HG03457 (cell line): Measurements from ENCODE around the gene SLC29A3.
"Not testable (repeated sequence)": the region's sequence is repeated elsewhere in the genome, so short reads cannot be mapped to it uniquely, and the experiment has no call there.

Source experiments
- ATAC-seq: cut with Tn5 transposase; IDR thresholded peaks from one replicate; pipeline ENCODE4 v1.9.1; 2021; ENCODE audit warnings: moderate number of reproducible peaks; ENCODE audit not compliant: unreplicated experiment

The SLC29A3 gene

DNA sequence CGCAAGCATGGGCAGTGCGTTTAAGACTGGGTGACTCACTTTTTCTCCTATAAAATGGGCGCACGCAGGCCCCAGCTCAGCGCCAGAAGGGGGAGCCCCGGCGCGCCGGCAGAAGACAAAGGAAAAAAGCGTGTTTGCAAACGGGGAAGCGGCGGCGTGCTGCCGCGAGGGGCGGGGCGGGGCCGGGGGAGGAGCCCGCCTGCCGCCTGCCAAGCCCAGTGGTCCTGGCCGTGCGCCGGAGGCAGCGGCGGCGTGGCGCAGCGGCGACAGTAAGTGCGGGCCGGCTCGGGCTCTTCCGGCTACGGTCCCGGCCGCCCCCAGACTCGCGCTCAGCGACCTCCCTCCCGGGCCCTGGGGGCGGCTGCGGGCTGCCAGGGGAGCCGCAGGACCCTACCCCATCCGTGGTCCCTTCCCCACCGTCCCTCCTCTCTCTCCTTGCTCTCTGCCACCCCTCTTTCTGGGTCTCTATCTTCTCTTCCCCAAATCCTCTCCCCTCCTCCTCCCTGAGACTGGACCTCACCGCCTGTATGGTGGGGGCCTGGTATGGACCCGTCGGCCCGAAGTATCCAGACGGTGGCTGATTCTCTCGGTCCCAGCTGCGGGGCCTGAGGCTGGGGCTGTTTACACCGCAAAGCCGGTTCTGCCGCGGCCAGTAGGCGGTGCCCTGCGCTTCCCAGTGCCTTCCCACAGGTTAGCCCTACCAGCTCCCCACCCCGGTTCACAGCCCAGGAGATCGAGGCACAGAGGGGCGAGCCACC, at the start of gene SLC29A3:
Gene SLC29A3 (plus strand): TSS at position 218 of the 758 bp plus-strand sequence. CDS start 51 bp downstream, at position 269.
- peak; percentile 71 for ATAC-seq

DNA sequence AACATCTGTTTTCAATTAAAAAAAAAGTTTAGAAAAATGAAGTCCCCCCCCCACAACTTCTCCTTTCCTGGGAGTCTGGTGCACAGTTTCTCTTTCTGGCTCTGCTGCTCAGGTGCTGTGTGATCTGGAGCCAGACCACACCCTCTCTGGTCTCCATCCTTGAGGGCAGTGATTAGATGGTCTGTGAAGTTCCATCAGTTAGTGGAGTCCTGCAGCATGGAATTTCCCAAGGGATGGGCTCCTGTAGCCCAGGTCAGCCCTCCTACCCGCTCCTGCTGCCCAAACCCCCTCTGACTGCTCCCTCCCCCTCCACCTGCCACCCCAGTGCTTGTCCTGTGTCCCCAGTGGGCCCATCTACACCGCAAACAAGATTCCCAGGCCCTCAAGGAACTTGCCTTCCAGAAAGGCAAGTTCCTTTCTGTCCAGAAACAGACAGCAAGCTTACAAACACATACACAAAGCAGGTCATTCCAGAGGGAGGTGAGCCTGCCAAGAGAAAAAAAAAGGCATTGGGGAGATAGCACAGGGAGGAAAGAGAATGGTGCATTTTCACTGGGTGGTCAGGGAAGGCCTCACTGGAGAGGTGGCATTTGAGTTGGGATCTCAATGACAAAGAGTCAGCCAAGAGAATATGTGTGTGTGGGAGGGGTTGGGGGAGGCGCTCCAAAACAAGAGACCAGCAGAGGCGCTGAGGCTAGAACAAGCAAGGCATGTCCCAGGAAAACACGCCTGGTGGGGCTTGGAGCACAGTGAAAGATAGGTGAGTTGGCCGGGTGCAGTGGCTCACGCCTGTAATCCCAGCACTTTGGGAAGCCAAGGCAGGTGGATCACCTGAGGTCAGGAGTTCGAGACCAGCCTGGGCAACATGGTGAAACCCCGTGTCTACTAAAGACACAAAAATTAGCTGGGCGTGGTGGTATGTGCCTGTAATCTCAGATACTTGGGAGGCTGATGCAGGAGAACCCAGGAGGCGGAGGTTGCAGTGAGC, 49.5 kb upstream of the SLC29A3 start:
- no peak for ATAC-seq

DNA sequence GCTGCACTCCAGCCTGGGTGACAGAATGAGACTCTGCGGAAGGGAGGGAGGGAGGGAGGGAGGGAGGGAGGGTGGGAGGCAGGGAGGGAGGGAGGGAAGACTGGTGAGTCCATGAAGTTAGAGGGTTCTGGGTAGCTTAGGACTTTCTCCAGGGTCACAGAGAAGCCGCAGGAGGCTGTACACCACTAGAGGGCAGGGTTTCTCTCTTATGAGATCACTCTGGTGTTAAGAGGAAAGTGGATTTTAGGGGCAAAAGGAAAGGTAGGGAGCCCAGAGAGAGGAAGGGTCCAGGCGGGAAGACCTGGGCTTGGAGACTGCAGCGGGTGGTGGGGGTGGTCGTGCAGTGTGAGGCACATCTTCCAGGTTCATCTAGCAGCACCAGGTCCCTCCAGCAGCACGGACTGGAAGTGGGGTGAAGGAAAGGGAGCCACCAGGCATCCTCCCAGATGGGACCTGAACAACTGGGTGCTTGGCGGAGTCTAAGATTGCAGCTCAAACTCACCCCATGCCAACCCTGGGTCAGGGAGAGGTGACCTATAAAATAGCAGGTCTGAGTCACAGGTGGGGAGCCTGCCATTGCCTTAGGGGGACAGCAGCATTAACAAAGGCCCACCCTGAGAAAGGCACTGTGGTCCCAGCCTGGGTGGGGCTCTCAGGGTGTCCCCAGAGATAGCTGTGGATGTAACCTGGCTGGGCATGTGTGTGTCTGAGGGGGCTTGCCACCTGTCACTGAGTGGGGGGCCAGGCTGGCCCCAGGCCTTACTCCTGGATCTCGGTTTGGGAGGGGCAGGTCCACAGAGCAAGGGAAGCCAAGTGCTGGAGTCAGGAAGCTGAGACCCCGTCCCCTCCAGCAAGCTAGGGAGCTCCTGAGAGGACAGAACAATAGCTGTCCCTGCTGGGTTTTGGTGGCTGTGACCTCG, 48.5 kb upstream of the SLC29A3 start:
- ATAC-seq: no peak

DNA sequence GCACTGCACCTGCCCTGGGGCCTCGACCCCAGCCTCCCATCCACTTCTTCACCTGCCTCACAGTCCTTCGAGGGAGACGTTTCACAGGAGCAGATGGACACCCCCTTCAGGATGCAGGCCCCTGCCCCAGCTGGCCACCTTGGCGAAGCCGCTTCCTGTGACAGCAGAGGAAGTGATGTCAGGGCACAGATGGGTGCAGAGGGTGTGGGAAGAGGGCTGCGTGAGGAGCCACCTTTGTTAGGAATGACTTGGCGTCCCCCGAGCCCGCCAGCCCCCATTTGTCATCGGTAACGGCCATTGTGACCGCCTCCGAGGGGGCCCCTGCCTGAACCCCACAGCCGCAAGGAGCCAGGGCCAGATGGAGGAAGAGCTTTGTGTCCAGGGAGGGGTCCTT, 47.4 kb upstream of the SLC29A3 start:
- no peak for ATAC-seq

- ATAC-seq: no peak
Measured at GRCh38 chr10:71272056-71272771, 46.8 kb upstream of the SLC29A3 start.

GRCh38 chr10:71272974-71273373, 46.1 kb upstream of the SLC29A3 start:
- ATAC-seq: not testable (repeated sequence)

GRCh38 chr10:71273506-71273905, 45.6 kb upstream of the SLC29A3 start:
- ATAC-seq: no peak

GRCh38 chr10:71274901-71275796, 43.9 kb upstream of the SLC29A3 start:
- ATAC-seq: no peak

DNA sequence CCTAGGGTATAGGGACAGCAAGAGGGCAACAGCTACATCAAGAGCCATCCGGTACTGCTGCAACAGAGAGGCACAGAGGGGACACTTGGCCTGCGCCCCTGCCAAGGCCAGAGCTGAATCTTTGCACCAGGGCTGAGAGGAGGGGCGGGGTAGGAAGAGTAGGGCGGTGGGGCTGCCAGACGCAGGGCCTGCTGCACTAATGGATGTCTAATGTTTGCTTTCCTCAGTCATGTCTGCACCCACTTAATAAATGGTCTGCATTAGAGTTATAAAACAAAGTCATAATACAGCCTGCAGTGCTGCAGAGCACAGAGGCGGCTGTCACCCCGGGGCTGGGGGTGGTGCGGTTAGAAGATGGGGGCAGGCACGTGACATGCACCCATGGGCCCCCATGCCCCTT, 42.2 kb upstream of the SLC29A3 start:
- ATAC-seq: no peak

GRCh38 chr10:71277914-71278665, 41.0 kb upstream of the SLC29A3 start:
- ATAC-seq: no peak

DNA sequence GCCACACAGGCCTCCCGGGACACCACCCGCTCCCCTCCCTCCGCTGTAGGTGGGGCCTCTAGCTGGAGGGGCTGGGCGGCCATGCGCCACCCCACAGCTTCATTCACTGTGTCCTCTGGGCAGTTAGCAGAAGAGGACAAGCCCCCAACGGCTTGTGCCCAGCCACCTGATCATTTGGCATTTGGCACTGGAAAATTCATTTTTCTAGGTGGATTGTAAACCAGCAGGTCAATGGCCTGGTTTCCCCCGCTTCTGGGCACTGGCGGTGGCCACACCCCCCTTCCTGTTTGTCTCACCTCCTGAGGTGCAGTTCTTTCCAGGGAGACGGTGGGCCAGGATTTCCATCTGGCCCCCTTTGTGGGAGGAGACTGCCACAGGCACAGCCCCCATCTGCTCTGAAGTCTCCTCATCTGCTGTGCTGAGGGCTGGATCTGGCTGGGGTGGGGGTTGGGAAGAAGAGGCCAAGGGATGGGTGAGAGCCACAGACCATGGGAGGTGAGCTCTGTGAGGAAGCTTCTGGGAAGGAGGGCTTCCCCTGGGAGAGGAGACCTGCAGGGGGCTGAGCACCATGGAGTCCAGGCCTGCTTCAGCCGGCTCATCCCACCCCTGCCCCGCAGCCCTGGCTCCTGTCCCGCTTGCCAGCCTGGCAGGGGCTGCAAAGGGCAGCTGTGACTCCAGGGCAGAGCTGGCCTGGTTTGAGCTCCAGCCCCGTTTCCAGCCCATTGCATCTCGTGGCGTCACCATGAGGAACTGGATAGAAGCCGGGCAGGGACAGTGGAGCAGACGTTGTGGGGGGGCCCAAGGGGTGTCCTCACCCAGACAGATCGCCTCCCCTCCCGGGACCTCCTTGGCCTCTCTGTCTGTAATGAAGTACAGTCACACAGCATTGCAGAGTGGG, 40.1 kb upstream of the SLC29A3 start:
- no peak for ATAC-seq

DNA sequence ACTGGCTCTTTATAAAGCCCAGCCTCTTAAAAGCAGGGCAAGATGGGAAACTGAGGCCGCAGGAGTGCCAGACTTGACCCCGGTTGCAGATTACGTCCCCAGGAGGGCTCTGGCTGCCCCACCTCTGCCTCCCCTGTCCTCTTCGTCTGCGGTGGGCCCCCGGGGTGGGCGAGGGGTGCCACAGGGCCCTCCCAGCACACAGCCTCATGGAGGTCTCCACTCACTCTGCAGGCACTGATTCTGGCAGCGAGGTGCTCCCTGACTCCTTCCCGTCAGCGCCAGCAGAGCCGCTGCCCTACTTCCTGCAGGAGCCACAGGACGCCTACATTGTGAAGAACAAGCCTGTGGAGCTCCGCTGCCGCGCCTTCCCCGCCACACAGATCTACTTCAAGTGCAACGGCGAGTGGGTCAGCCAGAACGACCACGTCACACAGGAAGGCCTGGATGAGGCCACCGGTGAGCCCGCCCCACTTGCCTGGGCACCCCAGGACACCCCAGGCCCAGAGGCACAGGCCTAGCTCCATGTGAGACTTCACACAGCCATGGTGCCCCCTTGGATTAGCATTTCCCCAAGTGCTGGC, 39.4 kb upstream of the SLC29A3 start:
- ATAC-seq: no peak

DNA sequence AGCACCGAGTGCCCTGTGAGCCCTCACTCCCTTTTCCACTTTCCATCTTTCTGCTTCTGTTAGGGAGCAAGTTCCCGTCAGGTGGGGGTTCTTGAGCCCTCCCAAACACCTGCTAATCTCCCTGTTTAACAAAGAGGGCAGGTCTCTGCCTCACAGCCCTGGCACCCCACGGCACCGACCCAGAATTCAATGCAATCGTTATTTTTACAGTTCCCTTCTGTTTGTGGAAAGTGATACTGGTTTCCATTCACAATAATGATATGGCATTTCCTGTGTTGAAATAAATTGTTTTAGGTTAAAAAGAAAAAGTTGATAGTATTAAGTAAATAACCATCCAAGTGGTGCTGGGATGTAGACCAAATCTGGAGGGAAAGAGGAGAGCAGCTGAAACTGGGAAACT, 38.8 kb upstream of the SLC29A3 start:
- no peak for ATAC-seq

GRCh38 chr10:71280825-71281224, 38.2 kb upstream of the SLC29A3 start:
- ATAC-seq: no peak

- no peak for ATAC-seq
Measured at GRCh38 chr10:71281646-71282322, 37.3 kb upstream of the SLC29A3 start.

GRCh38 chr10:71282323-71282680, 36.8 kb upstream of the SLC29A3 start:
- no peak for ATAC-seq

DNA sequence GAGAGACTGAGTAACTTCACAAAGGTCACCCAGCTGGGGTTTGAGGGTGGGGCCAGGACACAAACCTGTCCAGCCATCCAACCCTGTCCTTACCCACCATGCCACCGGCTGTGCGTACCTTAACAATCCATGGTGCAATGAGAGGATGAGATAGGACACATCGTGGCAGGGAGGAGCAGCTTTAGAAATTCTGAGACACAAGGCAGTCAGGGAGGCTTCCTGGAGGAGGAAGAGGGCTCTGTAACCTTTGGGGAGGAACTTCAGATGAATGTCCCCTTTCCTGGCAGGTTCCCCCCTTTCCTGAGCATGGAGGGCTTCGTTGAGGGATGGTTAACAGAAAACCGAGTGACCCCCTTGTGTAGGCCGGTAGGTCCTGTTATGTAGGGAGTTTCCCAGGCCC, 35.6 kb upstream of the SLC29A3 start:
- no peak for ATAC-seq
